Measurements from ENCODE around the gene MISP3. TPM values are rescaled to one million over a fixed set of nuclear protein-coding genes. Genes with fewer than 3 reads are reported as not detected.

Gene MISP3
- total and polyA plus RNA-seq, 11 donors, result 3.5 to 28.7 (median 5.7) TPM

- ATAC-seq (peak in 2 of 4 donors; percentile 1 to 2), DNase-seq (peak in 1 of 5 donors; percentile 36)
- H3K27ac ChIP-seq, result peak overlapping the region; percentile 69 to 98 (median 91)
- WGBS, 4 donors, result 3 to 5% (median 4%) methylated on average over 26 to 44 of the region's 44 CpGs
- H3K9me3 ChIP-seq, result no peaks in the 10 kb centered on the region
- TF ChIP-seq CTCF (IDR thresholded peaks at IDR 0.05) (no peak), POLR2A (IDR thresholded peaks at IDR 0.05) (no peak)
- no peaks in the 10 kb centered on the region for H3K27me3 ChIP-seq
- H3K36me3 ChIP-seq, result no peaks in the 10 kb centered on the region
- peaks cover 0 to 51% (median 25%) of the 10 kb centered on the region in 12 donors for H3K4me1 ChIP-seq
- H3K4me3 ChIP-seq, result peak overlapping the region; percentile 45 to 89 (median 74)
- intact Hi-C loops (cut with DNase I), result loop anchor here (1.0 to 10.0 kb wide), 9 partner anchors 43 to 479 kb away; partner anchors contain the start of genes ASF1B (in 5 of the 10), PRKACA (in 2 of the 10), DCAF15 (in 1 of the 10) and RFX1 (in 1 of the 10)
These were observed 1.6 kb downstream of the MISP3 start for GRCh38 chr19:14073925-14074838.

GRCh38 chr19:14078411-14078810 is 5.8 kb downstream of the MISP3 start:
- H3K36me3 ChIP-seq, result no peaks in the 10 kb centered on the region
- H3K27ac ChIP-seq, result peak overlapping the region in 1 of 12 donors; percentile 71
- no peak for ATAC-seq
- no peak overlapping the region for H3K4me3 ChIP-seq
- 73 to 86% (median 79%) methylated on average over 2 of the region's 2 CpGs for WGBS, 4 donors
- H3K4me1 ChIP-seq, result peaks cover 4 to 53% (median 24%) of the 10 kb centered on the region in 12 donors
- H3K27me3 ChIP-seq, result no peaks in the 10 kb centered on the region
- no peak for DNase-seq
- intact Hi-C loops (cut with DNase I), result loop anchor here in 2 of 10 donors (10.0 kb wide), 3 partner anchors 124 to 484 kb away; partner anchors contain the start of gene DCAF15 (in 1 of the 2)
- no peak for TF ChIP-seq POLR2A (IDR thresholded peaks at IDR 0.05)
- TF ChIP-seq CTCF (IDR thresholded peaks at IDR 0.05), result no peak
- H3K9me3 ChIP-seq, result no peaks in the 10 kb centered on the region

- Histone ChIP-seq H3K36me3 (no peaks in the 10 kb centered on the region), H3K4me3 (peak overlapping the region; percentile 27 to 95 (median 72)), H3K4me1 (peaks cover 4 to 31% (median 17%) of the 10 kb centered on the region in 12 donors), H3K27me3 (no peaks in the 10 kb centered on the region), H3K27ac (peak overlapping the region; percentile 81 to 97 (median 92)), H3K9me3 (no peaks in the 10 kb centered on the region)
- DNase-seq, result peak; percentile 98 to 100 (median 99)
- TF ChIP-seq POLR2A (IDR thresholded peaks at IDR 0.05), result peak in 1 of 2 donors; percentile 85
- TF ChIP-seq CTCF (IDR thresholded peaks at IDR 0.05), result no peak
- intact Hi-C loops (cut with DNase I), result loop anchor here in 3 of 10 donors (5.0 to 10.0 kb wide), 2 partner anchors 36 to 306 kb away; partner anchors contain the start of genes PRKACA (in 3 of the 3) and C19orf53 (in 1 of the 3)
- whole genome bisulfite sequencing, 4 donors, result 0 to 1% (median 0%) methylated on average over 48 to 50 of the region's 50 CpGs
- peak; percentile 92 to 98 (median 94) for ATAC-seq
These were observed 8.6 kb downstream of the MISP3 start for GRCh38 chr19:14080887-14081796.

Measured in heart left ventricle (tissue), 16 donors.